Measurements from ENCODE around the gene TAGLN3. TPM values are rescaled to one million over a fixed set of nuclear protein-coding genes. Genes with fewer than 3 reads are reported as not detected.

TAGLN3 gene
- total and polyA plus RNA-seq, 2 donors (not counting 3 experiments of a cell fraction or from before 2014, with no cell fraction given), result not detected

- Histone ChIP-seq H2AFZ (ENCODE audit: low read depth, low read length) (no peak overlapping the region), H4K20me1 (replicated peaks; ENCODE audit: control insufficient read depth, extremely low read depth, insufficient read depth, low read length) (no peaks in the 10 kb centered on the region), H3K4me1 (ENCODE audit: control insufficient read depth, extremely low read depth, insufficient read depth, low read length) (no peaks in the 10 kb centered on the region), H3K27me3 (ENCODE audit: control insufficient read depth in 2 of 2, insufficient read depth in 2 of 2, low read length in 2 of 2) (peaks cover 0 to 2% of the 10 kb centered on the region in 2 experiments), H3K27ac (ENCODE audit: insufficient read depth, low read depth, low read length) (no peak overlapping the region), H3K9me1 (replicated peaks; ENCODE audit: control insufficient read depth, extremely low read depth, insufficient read depth, low read length) (no peaks in the 10 kb centered on the region), H3K4me2 (ENCODE audit: insufficient read depth, low read length) (no peak overlapping the region), H3K4me3 (replicated peaks in 1 of 3; ENCODE audit: insufficient read depth in 1 of 3, low read depth in 1 of 3, low read length in 3 of 3) (no peak overlapping the region), H3K9ac (replicated peaks; ENCODE audit: extremely low read depth, insufficient read depth, low read length) (no peak overlapping the region), H3K36me3 (ENCODE audit: control insufficient read depth in 2 of 2, extremely low read depth in 1 of 2, insufficient read depth in 2 of 2, low read length in 2 of 2) (no peaks in the 10 kb centered on the region), H3K79me2 (ENCODE audit: control insufficient read depth, insufficient read depth, low read length) (no peaks in the 10 kb centered on the region), H3K9me3 (replicated peaks; ENCODE audit: control insufficient read depth, insufficient read depth, low read length) (no peaks in the 10 kb centered on the region)
- FAIRE-seq (no peak), DNase-seq (ENCODE audit: low read depth, low spot score) (no peak)
- dilution Hi-C loops (cut with MboI; ENCODE audit: extremely low pct_ligation_motif_present, low sequenced_read_pairs) (no loop called here), intact Hi-C loops (cut with micrococcal nuclease) (no loop called here)
- no TSS peak for BruUV-seq (replicated peaks)
- CTCF ChIA-PET, result interaction anchor here (2.5 kb wide), 1 partner anchor 17 kb away, joined by 13 read pairs; no protein-coding TSS in a partner anchor
- no peak for TF ChIP-seq EZH2 (IDR thresholded peaks at IDR 0.05; ENCODE audit: borderline replicate concordance, low read depth, low read length, severe bottlenecking)
- TF ChIP-seq POLR2AphosphoS5 (IDR thresholded peaks at IDR 0.05; ENCODE audit: insufficient read depth, low read depth, low read length), result no peak
- no peak for TF ChIP-seq FOS (IDR thresholded peaks at IDR 0.05; ENCODE audit: borderline replicate concordance, insufficient read depth, low read length)
- TF ChIP-seq GATA2 (IDR thresholded peaks at IDR 0.05; ENCODE audit: insufficient read depth, insufficient read length, low read depth, low read length), result no peak
- no peak for TF ChIP-seq JUN (IDR thresholded peaks at IDR 0.05; ENCODE audit: borderline replicate concordance, insufficient read depth, insufficient read length, low read depth)
- TF ChIP-seq POLR2A (IDR thresholded peaks at IDR 0.05; ENCODE audit: low read depth, low read length), result no peak
- TF ChIP-seq, protein P1, sequence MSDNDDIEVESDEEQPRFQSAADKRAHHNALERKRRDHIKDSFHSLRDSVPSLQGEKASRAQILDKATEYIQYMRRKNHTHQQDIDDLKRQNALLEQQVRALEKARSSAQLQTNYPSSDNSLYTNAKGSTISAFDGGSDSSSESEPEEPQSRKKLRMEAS (IDR thresholded peaks at IDR 0.05; ENCODE audit: insufficient read depth, insufficient read length), result no peak
- TF ChIP-seq CTCF (IDR thresholded peaks at IDR 0.05; ENCODE audit: extremely low read depth in 1 of 2, insufficient read depth in 1 of 2, low read depth in 1 of 2, low read length in 2 of 2), result no peak
- no peak for TF ChIP-seq MYC (IDR thresholded peaks at IDR 0.05; ENCODE audit: low read depth, low read length)
- POLR2A ChIA-PET, result no interaction called here
Observed at GRCh38 chr3:112030901-112031300, 32.2 kb downstream of the TAGLN3 start.

Data from endothelial cell of umbilical vein (primary cell).